ENCODE data around the gene ADGRG3. TPM values are rescaled to one million over a fixed set of nuclear protein-coding genes. Genes with fewer than 3 reads are reported as not detected.

Gene ADGRG3
- total RNA-seq, 1 experiment from 2014 or later: not detected

Other genes starting within 250 kb of the ADGRG3 start
- 51.4 and 56.4 TPM in 2 replicates for gene CIAPIN1, start 220.9 kb upstream of the ADGRG3 start, total RNA-seq (2021)
- 53.5 and 58.3 TPM in 2 replicates for gene COQ9, start 220.8 kb upstream of the ADGRG3 start, total RNA-seq (2021)
- 47.3 and 47.8 TPM in 2 replicates for gene POLR2C, start 205.6 kb upstream of the ADGRG3 start, total RNA-seq (2021)
- gene DOK4, start 181.8 kb upstream of the ADGRG3 start, total RNA-seq (2021): 27.4 and 38.7 TPM in 2 replicates
- gene CCDC102A, start 131.7 kb upstream of the ADGRG3 start, total RNA-seq (2021): 8.1 and 11.8 TPM in 2 replicates
- not detected in 2 replicates for gene ADGRG5, start 125.7 kb upstream of the ADGRG3 start, total RNA-seq (2021)
- 105 and 131 TPM in 2 replicates for gene ADGRG1, start 39.7 kb upstream of the ADGRG3 start, total RNA-seq (2021)
- 0.85 and 1.7 TPM in 2 replicates for gene DRC7, start 26.5 kb downstream of the ADGRG3 start, total RNA-seq (2021)
- gene KATNB1, start 67.5 kb downstream of the ADGRG3 start, total RNA-seq (2021): 25.9 and 27.7 TPM in 2 replicates
- 52.5 and 65.5 TPM in 2 replicates for gene KIFC3, start 134.2 kb downstream of the ADGRG3 start, total RNA-seq (2021)

Data from PC-9 (cell line).